Neural cell (in vitro differentiated cells): ENCODE measurements around the gene WNT3. TPM values are rescaled to one million over a fixed set of nuclear protein-coding genes. Genes with fewer than 3 reads are reported as not detected.

Experiments
- H2AFZ ChIP-seq: fragments of 200-600, 300-800 bp; sonication (generic), shearing (Covaris generic); 2 replicates; pipeline ENCODE4 v1.6.0; 2014; ENCODE audit warnings: low read depth, mild to moderate bottlenecking, antibody characterized with exemption, low read length, moderate library complexity
- H3F3A ChIP-seq: fragments of 200-600 bp; shearing (Covaris generic); 2 replicates; pipeline ENCODE4 v1.6.1; 2016; ENCODE audit warnings: mild to moderate bottlenecking, moderate library complexity, mixed read lengths, antibody characterized with exemption, low read length; ENCODE audit not compliant: insufficient read depth, poor library complexity, severe bottlenecking
- H3K27ac ChIP-seq: fragments of 200-600, 300-800 bp; sonication (generic), shearing (Covaris generic); 2 replicates; pipeline ENCODE4 v1.5.1; 2014; ENCODE audit warnings: mild to moderate bottlenecking, low read length, moderate library complexity
- H3K27me3 ChIP-seq: fragments of 300-800, 200-600 bp; sonication (generic), shearing (Covaris generic); 2 replicates; pipeline ENCODE4 v1.6.0; 2014; ENCODE audit warnings: mild to moderate bottlenecking, low read depth, low read length, moderate library complexity; ENCODE audit not compliant: insufficient read depth
- H3K36me3 ChIP-seq: fragments of 300-800, 200-600 bp; sonication (generic), shearing (Covaris generic); 2 replicates; pipeline ENCODE4 v1.5.1; 2014; ENCODE audit warnings: mild to moderate bottlenecking, antibody characterized with exemption, low read length, moderate library complexity; ENCODE audit not compliant: insufficient read depth
- H3K4me2 ChIP-seq: fragments of 300-800, 200-600 bp; sonication (generic), shearing (Covaris generic); 2 replicates; pipeline ENCODE4 v1.6.0; 2014; ENCODE audit warnings: mild to moderate bottlenecking, low read length
- H3K4me3 ChIP-seq: fragments of 300-800, 200-600 bp; sonication (generic), shearing (Covaris generic); 2 replicates; pipeline ENCODE4 v1.5.1; 2014; ENCODE audit warnings: mild to moderate bottlenecking, low read length, moderate library complexity
- H3K79me2 ChIP-seq: fragments of 200-600 bp; shearing (Covaris generic); replicated peaks from 2 replicates; pipeline ENCODE4 v1.6.0; 2014; ENCODE audit warnings: mild to moderate bottlenecking, low read length, moderate library complexity; ENCODE audit not compliant: insufficient read depth
- H3K9ac ChIP-seq: fragments of 300-800, 200-600 bp; sonication (generic), shearing (Covaris generic); 2 replicates; pipeline ENCODE4 v1.6.1; 2016; ENCODE audit warnings: mild to moderate bottlenecking, low read length, mixed read lengths
- H3K9me2 ChIP-seq: fragments of 200-600 bp; shearing (Covaris generic); 2 replicates; pipeline ENCODE4 v1.6.1; 2016; ENCODE audit warnings: mild to moderate bottlenecking, low read length, mixed read lengths; ENCODE audit not compliant: insufficient read depth
- H3K9me3 ChIP-seq: fragments of 200-600, 300-800 bp; sonication (generic), shearing (Covaris generic); 2 replicates; pipeline ENCODE4 v1.6.1; 2016; ENCODE audit warnings: mild to moderate bottlenecking, mixed run types, low read length, moderate library complexity, mixed read lengths
- H4K20me1 ChIP-seq: fragments of 200-600 bp; shearing (Covaris generic); 2 replicates; pipeline ENCODE4 v1.6.1; 2016; ENCODE audit warnings: mild to moderate bottlenecking, mixed run types; ENCODE audit not compliant: insufficient read depth
- CTCF ChIP-seq: fragments of 450-650 bp; IDR thresholded peaks from 2 replicates; pipeline ENCODE4 v1.5.1; 2014; ENCODE audit warnings: antibody characterized with exemption, mild to moderate bottlenecking, moderate library complexity; ENCODE audit not compliant: poor library complexity, severe bottlenecking
- EP300 ChIP-seq: fragments of 450-650 bp; conservative IDR thresholded peaks from 2 replicates; pipeline ENCODE4 v1.6.1; 2014; ENCODE audit warnings: antibody characterized with exemption, mild to moderate bottlenecking, moderate library complexity; ENCODE audit not compliant: poor library complexity, severe bottlenecking
- EZH2 ChIP-seq: fragments of 200-600, 300-800 bp; shearing (Covaris generic), sonication (generic); IDR thresholded peaks from 2 replicates; pipeline ENCODE4 v1.6.1; 2014; ENCODE audit warnings: antibody characterized with exemption, low read length, borderline replicate concordance, mild to moderate bottlenecking; ENCODE audit not compliant: insufficient read depth, poor library complexity, severe bottlenecking
- MXI1 ChIP-seq: fragments of 450-650 bp; conservative IDR thresholded peaks from 2 replicates; pipeline ENCODE4 v1.6.1; 2014; ENCODE audit warnings: antibody characterized with exemption, mild to moderate bottlenecking; ENCODE audit not compliant: poor library complexity, severe bottlenecking
- POLR2AphosphoS5 ChIP-seq: IDR thresholded peaks from 2 replicates; pipeline ENCODE4 v1.6.1; 2012
- RAD21 ChIP-seq: fragments of 450-650 bp; conservative IDR thresholded peaks from 2 replicates; pipeline ENCODE4 v1.6.1; 2014; ENCODE audit warnings: antibody characterized with exemption, mild to moderate bottlenecking, moderate library complexity
- REST ChIP-seq: IDR thresholded peaks from 2 replicates; pipeline ENCODE4 v1.6.1; 2012; ENCODE audit warnings: borderline replicate concordance
- SMC3 ChIP-seq: fragments of 450-650 bp; conservative IDR thresholded peaks from 2 replicates; pipeline ENCODE4 v1.6.1; 2014; ENCODE audit warnings: antibody characterized with exemption, mild to moderate bottlenecking, moderate library complexity; ENCODE audit not compliant: poor library complexity
- TAF1 ChIP-seq: IDR thresholded peaks from 2 replicates; pipeline ENCODE4 v1.6.1; 2012; ENCODE audit warnings: low read depth
- polyA plus RNA-seq: library from polyadenylated mRNA; depleted of rRNA; stranded (reverse); fragments of >200 nt; gene quantifications from 2 replicates; pipeline ENCODE4 v1.2.3, GENCODE V29; 2014

The WNT3 gene
- polyA plus RNA-seq, 1 donor from 2014 or later = 7.6 TPM

GRCh38 chr17:46800573-46800972 is 17.9 kb downstream of the WNT3 start:
- TF ChIP-seq TAF1 (no peak), RAD21 (no peak), EP300 (no peak)
- Histone ChIP-seq H3K27ac (no peak overlapping the region), H3K27me3 (no peaks in the 10 kb centered on the region), H3K9me2 (no peaks in the 10 kb centered on the region), H4K20me1 (no peaks in the 10 kb centered on the region), H3K36me3 (no peaks in the 10 kb centered on the region), H3K79me2 (no peaks in the 10 kb centered on the region), H3K9ac (no peak overlapping the region), H3F3A (no peaks in the 10 kb centered on the region), H3K9me3 (no peaks in the 10 kb centered on the region), H3K4me3 (no peak overlapping the region), H3K4me2 (no peak overlapping the region), H2AFZ (no peak overlapping the region)

- Histone ChIP-seq H3K9me3 (no peaks in the 10 kb centered on the region), H3K79me2 (no peaks in the 10 kb centered on the region), H3K9me2 (no peaks in the 10 kb centered on the region), H4K20me1 (no peaks in the 10 kb centered on the region), H3K27me3 (no peaks in the 10 kb centered on the region), H2AFZ (no peak overlapping the region), H3F3A (no peaks in the 10 kb centered on the region), H3K36me3 (no peaks in the 10 kb centered on the region), H3K27ac (no peak overlapping the region), H3K9ac (no peak overlapping the region), H3K4me2 (no peak overlapping the region), H3K4me3 (no peak overlapping the region)
- TF ChIP-seq TAF1 (no peak), CTCF (no peak), POLR2AphosphoS5 (no peak), SMC3 (no peak), REST (no peak), EZH2 (no peak), EP300 (no peak), MXI1 (no peak), RAD21 (no peak)
These were observed 21.4 kb downstream of the WNT3 start for GRCh38 chr17:46796956-46797530.

DNA sequence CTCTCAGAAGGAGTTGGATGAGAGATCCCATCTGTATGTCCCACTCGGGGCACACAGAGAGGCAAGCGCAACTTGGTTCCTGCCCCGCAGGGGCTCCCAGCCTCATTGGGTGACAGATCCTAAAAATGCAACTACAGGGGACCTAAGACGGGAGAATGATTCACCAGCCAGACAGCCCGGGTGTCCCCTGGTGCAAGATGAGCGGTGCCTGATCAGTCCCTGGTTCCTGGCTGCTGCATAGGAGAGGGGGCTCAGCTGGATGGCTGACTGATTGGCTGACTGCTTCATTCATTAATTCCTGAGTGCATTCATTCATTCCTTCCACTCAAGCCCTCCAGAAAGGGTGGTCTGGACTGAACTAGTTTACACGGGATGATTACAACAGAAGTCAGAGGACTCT is 22.0 kb downstream of the WNT3 start:
- no peak overlapping the region for H3K9ac ChIP-seq
- H3K4me2 ChIP-seq = no peak overlapping the region
- no peak overlapping the region for H3K4me3 ChIP-seq
- no peaks in the 10 kb centered on the region for H3K9me2 ChIP-seq
- no peaks in the 10 kb centered on the region for H4K20me1 ChIP-seq
- no peaks in the 10 kb centered on the region for H3F3A ChIP-seq
- H3K9me3 ChIP-seq = no peaks in the 10 kb centered on the region
- H3K36me3 ChIP-seq = no peaks in the 10 kb centered on the region
- no peak overlapping the region for H2AFZ ChIP-seq
- no peak overlapping the region for H3K27ac ChIP-seq
- H3K27me3 ChIP-seq = no peaks in the 10 kb centered on the region
- H3K79me2 ChIP-seq = no peaks in the 10 kb centered on the region
- TF ChIP-seq RAD21 (no peak), CTCF (no peak), SMC3 (no peak), EP300 (no peak), REST (no peak), POLR2AphosphoS5 (no peak), EZH2 (no peak), MXI1 (no peak), TAF1 (no peak)
